NCI-H1694 (cell line): ENCODE data around the gene TAS1R3.

ENCODE experiments used
- DNase-seq: peaks from one replicate; lab custom pipeline; 2025; lab: John Stamatoyannopoulos, UW

Gene TAS1R3

GRCh38 chr1:1340185-1340584 is 9.1 kb downstream of the TAS1R3 start:
- DNase-seq, result no peak

- DNase-seq, result no peak
Observed at GRCh38 chr1:1340791-1341548, 9.9 kb downstream of the TAS1R3 start.

- DNase-seq, result no peak
Observed at GRCh38 chr1:1341549-1342021, 10.5 kb downstream of the TAS1R3 start.

GRCh38 chr1:1342061-1342562 is 11.0 kb downstream of the TAS1R3 start:
- DNase-seq, result no peak

GRCh38 chr1:1342584-1343115 is 11.6 kb downstream of the TAS1R3 start:
- DNase-seq, result no peak

GRCh38 chr1:1343811-1344421 is 12.8 kb downstream of the TAS1R3 start:
- no peak for DNase-seq

- no peak for DNase-seq
Observed at GRCh38 chr1:1344655-1345361, 13.7 kb downstream of the TAS1R3 start.

GRCh38 chr1:1345384-1345783 is 14.3 kb downstream of the TAS1R3 start:
- no peak for DNase-seq

GRCh38 chr1:1345860-1346500 is 14.9 kb downstream of the TAS1R3 start:
- no peak for DNase-seq

- no peak for DNase-seq
Observed at GRCh38 chr1:1346501-1346890, 15.4 kb downstream of the TAS1R3 start.

- DNase-seq, result no peak
Observed at GRCh38 chr1:1347026-1347595, 16.0 kb downstream of the TAS1R3 start.

GRCh38 chr1:1347663-1348419 is 16.8 kb downstream of the TAS1R3 start:
- DNase-seq, result no peak

GRCh38 chr1:1348420-1349255 is 17.6 kb downstream of the TAS1R3 start:
- DNase-seq, result no peak

GRCh38 chr1:1349256-1350012 is 18.4 kb downstream of the TAS1R3 start, which contains the start of gene DVL1:
DVL1 (minus strand) TSS chr1:1349418; CDS start chr1:1349065, 353 bp downstream.
- DNase-seq, result peak; percentile 7

- DNase-seq, result no peak
Observed at GRCh38 chr1:1351511-1352427, 20.7 kb downstream of the TAS1R3 start.

GRCh38 chr1:1352786-1353388 is 21.8 kb downstream of the TAS1R3 start:
- no peak for DNase-seq

GRCh38 chr1:1353389-1354151 is 22.5 kb downstream of the TAS1R3 start:
- no peak for DNase-seq
